ENCODE results near the gene PECR.

DNA sequence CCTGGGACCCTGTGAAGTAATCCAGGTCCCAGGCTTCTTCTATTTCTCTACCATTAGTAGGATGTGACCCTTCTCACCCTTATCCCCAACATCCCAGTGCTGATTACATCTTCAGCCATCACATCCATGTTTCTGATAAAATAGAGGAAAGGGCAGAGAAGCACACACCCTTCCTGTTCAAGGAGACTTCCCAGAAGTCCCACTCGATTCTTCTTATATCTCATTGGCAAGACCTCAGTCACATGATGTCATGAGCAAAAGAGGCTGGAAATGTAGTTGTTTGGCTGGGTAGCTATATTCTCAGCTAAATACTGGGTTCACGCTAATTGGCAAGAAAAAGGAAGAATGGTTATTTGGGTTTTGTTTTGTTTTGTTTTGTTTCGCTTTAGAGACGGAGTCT is 19.5 kb upstream of the PECR start:
- TF ChIP-seq, protein P1, sequence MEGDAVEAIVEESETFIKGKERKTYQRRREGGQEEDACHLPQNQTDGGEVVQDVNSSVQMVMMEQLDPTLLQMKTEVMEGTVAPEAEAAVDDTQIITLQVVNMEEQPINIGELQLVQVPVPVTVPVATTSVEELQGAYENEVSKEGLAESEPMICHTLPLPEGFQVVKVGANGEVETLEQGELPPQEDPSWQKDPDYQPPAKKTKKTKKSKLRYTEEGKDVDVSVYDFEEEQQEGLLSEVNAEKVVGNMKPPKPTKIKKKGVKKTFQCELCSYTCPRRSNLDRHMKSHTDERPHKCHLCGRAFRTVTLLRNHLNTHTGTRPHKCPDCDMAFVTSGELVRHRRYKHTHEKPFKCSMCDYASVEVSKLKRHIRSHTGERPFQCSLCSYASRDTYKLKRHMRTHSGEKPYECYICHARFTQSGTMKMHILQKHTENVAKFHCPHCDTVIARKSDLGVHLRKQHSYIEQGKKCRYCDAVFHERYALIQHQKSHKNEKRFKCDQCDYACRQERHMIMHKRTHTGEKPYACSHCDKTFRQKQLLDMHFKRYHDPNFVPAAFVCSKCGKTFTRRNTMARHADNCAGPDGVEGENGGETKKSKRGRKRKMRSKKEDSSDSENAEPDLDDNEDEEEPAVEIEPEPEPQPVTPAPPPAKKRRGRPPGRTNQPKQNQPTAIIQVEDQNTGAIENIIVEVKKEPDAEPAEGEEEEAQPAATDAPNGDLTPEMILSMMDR (IDR thresholded peaks at IDR 0.05): no peak
- TF ChIP-seq POLR2A (IDR thresholded peaks at IDR 0.05): no peak

Measured in uterus (tissue), 2 donors.